GDM1 (cell line): ENCODE measurements around the gene SRM.
A peak's percentile ranks its signal among the peaks of the same experiment; 100 is the strongest.

ENCODE experiments used
- DNase-seq: peaks from one replicate; lab custom pipeline; 2025; lab: John Stamatoyannopoulos, UW

SRM gene

DNA sequence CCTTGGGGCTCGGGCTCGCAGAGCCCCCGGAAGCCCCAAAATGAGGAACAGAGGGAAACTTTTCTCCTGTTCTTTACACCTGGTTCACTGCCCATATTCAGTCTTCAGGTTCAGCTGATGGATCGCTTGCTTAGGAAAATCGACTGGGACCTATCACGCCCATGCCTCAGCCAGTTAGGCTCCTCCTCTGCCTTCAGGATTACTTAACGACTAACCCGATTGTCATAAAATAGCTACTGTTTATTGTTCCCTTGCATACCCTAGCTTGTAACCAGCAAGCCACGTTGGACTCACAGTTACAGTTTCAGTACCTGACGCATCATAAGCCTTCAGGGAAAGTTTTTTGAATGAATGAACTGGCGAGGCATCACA lies 46.7 kb downstream of the SRM start:
- no peak for DNase-seq

DNA sequence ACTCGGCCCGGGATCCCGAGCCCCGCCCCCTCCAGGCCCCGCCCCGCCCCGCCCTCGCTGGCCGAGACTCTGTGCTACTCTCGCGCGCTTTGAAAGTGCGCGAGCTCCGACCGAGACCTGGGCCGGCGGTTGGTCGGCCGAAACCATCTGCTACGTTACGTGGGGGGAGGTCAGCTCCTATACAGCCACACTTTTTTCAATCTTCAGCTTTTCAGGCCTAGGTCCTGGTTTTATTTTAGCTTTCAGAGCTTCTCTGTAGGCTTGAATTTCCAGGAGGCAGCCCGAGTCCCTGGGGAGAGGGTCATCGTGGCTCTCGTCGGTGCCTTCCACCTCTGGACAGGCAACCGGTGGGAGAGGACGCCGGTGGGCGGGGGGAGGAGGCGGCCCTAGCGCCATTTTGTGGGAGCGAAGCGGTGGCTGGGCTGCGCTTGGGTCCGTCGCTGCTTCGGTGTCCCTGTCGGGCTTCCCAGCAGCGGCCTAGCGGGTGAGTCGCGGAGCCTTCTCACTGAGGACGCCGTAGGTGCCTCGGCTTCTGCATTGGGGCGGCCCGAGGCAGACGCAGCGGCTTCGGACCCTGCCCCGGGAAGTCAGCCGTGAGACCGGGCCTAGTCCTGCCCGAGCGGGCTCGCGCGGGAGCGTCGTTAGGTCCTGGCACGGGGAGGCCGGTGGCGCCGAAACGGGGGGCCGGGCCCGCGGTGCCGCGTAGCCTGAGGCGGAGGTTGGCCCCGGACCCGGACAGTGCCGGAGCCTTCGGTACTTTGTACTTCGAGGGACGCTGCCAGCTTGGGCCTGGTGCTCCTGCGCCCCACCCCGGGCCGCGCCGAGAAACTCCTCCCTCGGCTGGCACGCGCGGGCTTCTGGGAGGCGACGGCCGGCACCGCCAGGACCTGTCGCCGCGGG lies 47.3 kb downstream of the SRM start, which contains the start of gene TARDBP:
Gene TARDBP (plus strand): TSS at position 395 of the 900 bp plus-strand sequence. CDS start 1,074 bp downstream, outside the sequence.
- DNase-seq: peak; percentile 81
